Upper lobe of right lung (tissue), 1 donor: Measurements from ENCODE around the gene FYN. TPM values are rescaled to one million over a fixed set of nuclear protein-coding genes. Genes with fewer than 3 reads are reported as not detected.

Source experiments
- ATAC-seq: fragments of 200-7000 bp; cut with Tn5 transposase; one replicate; pipeline ENCODE4 v1.9.1; 2020; ENCODE audit warnings: mild to moderate bottlenecking, moderate library complexity
- DNase-seq: peaks from one replicate; pipeline ENCODE4 v3.0.0-alpha.2; 2020
- H3K27ac ChIP-seq: fragments of 200-600 bp; one replicate; pipeline ENCODE4 v1.8.0; 2022
- H3K27me3 ChIP-seq: fragments of 200-600 bp; one replicate; pipeline ENCODE4 v1.8.0; 2022; ENCODE audit warnings: mild to moderate bottlenecking
- H3K36me3 ChIP-seq: fragments of 200-600 bp; one replicate; pipeline ENCODE4 v1.8.0; 2022
- H3K4me1 ChIP-seq: fragments of 200-600 bp; one replicate; pipeline ENCODE4 v1.8.0; 2022
- H3K4me3 ChIP-seq: fragments of 200-600 bp; one replicate; pipeline ENCODE4 v1.8.0; 2022; ENCODE audit warnings: mild to moderate bottlenecking
- H3K9me3 ChIP-seq: fragments of 200-600 bp; one replicate; pipeline ENCODE4 v1.8.0; 2022
- CTCF ChIP-seq: fragments of 200-600 bp; IDR thresholded peaks from one replicate; pipeline ENCODE4 v1.8.0; 2022; ENCODE audit warnings: antibody characterized with exemption
- intact Hi-C: fragments of 100-400 bp; cut with DNase I; formaldehyde crosslinking; loops from one replicate; pipeline ENCODE4 v1.11.0; 2022
- long read RNA-seq: library from polyadenylated mRNA; unstranded; transcript quantifications from one replicate; pipeline ENCODE4 v2.0.0, GENCODE V29; 2021
- total RNA-seq: library from RNA; stranded (reverse); fragmentation: NEBNext Ultra II Directional; extraction: Animal tissue kit (Norgen Biotek cat#: 25700); gene quantifications from one replicate; pipeline ENCODE4 v1.2.1, GENCODE V29; 2021
- donor health status: DM: no; HTN: yes; CAD: no; lungs with severe emphysema.

Gene FYN
- 115 TPM for total RNA-seq
- long read RNA-seq, transcript FYN-202 (14 exons, 3,628 nt): major isoform, 68 of 136 reads
- long read RNA-seq, transcript FYN-205 (14 exons, 3,234 nt): minor isoform, 6 of 136 reads
- long read RNA-seq, partial matches to known transcripts: 16 of 136 reads
- long read RNA-seq, other reads (novel, unspliced or antisense): 45 of 136 reads

GRCh38 chr6:111873178-111874024, at the start of gene FYN:
Gene FYN, minus strand, starts transcription at chr6:111873452. Its CDS starts 153,401 bp downstream, at chr6:111720051.
- H3K36me3 ChIP-seq: no peaks in the 10 kb centered on the region
- peak; percentile 41 for TF ChIP-seq CTCF
- H3K27me3 ChIP-seq: no peaks in the 10 kb centered on the region
- H3K9me3 ChIP-seq: no peaks in the 10 kb centered on the region
- peak; percentile 99 for DNase-seq
- intact Hi-C loops: no loop called here
- H3K4me1 ChIP-seq: peaks cover 19% of the 10 kb centered on the region
- peak; percentile 100 for ATAC-seq
- peak within 1 kb of the TSS; percentile 59 for H3K27ac ChIP-seq
- peak within 1 kb of the TSS; percentile 63 for H3K4me3 ChIP-seq

- Histone ChIP-seq H3K9me3 (no peaks in the 10 kb centered on the region), H3K36me3 (no peaks in the 10 kb centered on the region), H3K27ac (no peak overlapping the region), H3K4me1 (no peaks in the 10 kb centered on the region), H3K27me3 (no peaks in the 10 kb centered on the region), H3K4me3 (no peak overlapping the region)
- no peak for TF ChIP-seq CTCF
- DNase-seq (no peak), ATAC-seq (no peak)
- intact Hi-C loops: no loop called here
Observed at GRCh38 chr6:111922454-111923297, 49.4 kb upstream of the FYN start.

GRCh38 chr6:111921103-111921502, 47.9 kb upstream of the FYN start:
- Histone ChIP-seq H3K36me3 (no peaks in the 10 kb centered on the region), H3K9me3 (no peaks in the 10 kb centered on the region), H3K4me3 (no peak overlapping the region), H3K4me1 (no peaks in the 10 kb centered on the region), H3K27ac (no peak overlapping the region), H3K27me3 (no peaks in the 10 kb centered on the region)
- DNase-seq (no peak), ATAC-seq (no peak)
- TF ChIP-seq CTCF: no peak
- intact Hi-C loops: no loop called here

- no peak for TF ChIP-seq CTCF
- DNase-seq (no peak), ATAC-seq (no peak)
- H3K27ac ChIP-seq: no peak overlapping the region
- no peaks in the 10 kb centered on the region for H3K9me3 ChIP-seq
- H3K27me3 ChIP-seq: no peaks in the 10 kb centered on the region
- intact Hi-C loops: no loop called here
- H3K36me3 ChIP-seq: no peaks in the 10 kb centered on the region
- no peaks in the 10 kb centered on the region for H3K4me1 ChIP-seq
- no peak overlapping the region for H3K4me3 ChIP-seq
Observed at GRCh38 chr6:111920578-111920977, 47.3 kb upstream of the FYN start.

- intact Hi-C loops: no loop called here
- Histone ChIP-seq H3K4me1 (no peaks in the 10 kb centered on the region), H3K27me3 (no peaks in the 10 kb centered on the region), H3K9me3 (no peaks in the 10 kb centered on the region), H3K4me3 (no peak overlapping the region), H3K27ac (no peak overlapping the region), H3K36me3 (no peaks in the 10 kb centered on the region)
- DNase-seq (no peak), ATAC-seq (peak; percentile 28)
- TF ChIP-seq CTCF: no peak
Observed at GRCh38 chr6:111918825-111919224, 45.6 kb upstream of the FYN start.
